Liver (tissue), 9 donors: Measurements from ENCODE around the gene SLF1. TPM values are rescaled to one million over a fixed set of nuclear protein-coding genes. Genes with fewer than 3 reads are reported as not detected.

ENCODE experiments used
- DNase-seq: peaks from one replicate; pipeline ENCODE4 v3.0.0-alpha.2; 2017; ENCODE audit warnings: low spot score
- H3K27ac ChIP-seq, 2 donors: one replicate each; pipeline ENCODE4 v1.7.0; 2013; ENCODE audit warnings: inconsistent platforms in 2 of 2, low read length in 2 of 2, control low read depth in 1 of 2, low read depth in 1 of 2, mild to moderate bottlenecking in 1 of 2
- H3K27me3 ChIP-seq, 4 donors: one replicate each; pipeline versions ENCODE4 v1.6.1 to v1.7.0; 2013; ENCODE audit warnings: low read length in 3 of 4, inconsistent platforms in 1 of 4, mild to moderate bottlenecking in 1 of 4, moderate library complexity in 1 of 4; ENCODE audit not compliant: control insufficient read depth in 4 of 4, insufficient read depth in 4 of 4
- H3K36me3 ChIP-seq, 4 donors: one replicate each; pipeline versions ENCODE4 v1.6.1 to v1.7.0; 2013; ENCODE audit warnings: low read length in 3 of 4, mild to moderate bottlenecking in 3 of 4, low read depth in 1 of 4, moderate library complexity in 1 of 4; ENCODE audit not compliant: control insufficient read depth in 4 of 4, insufficient read depth in 3 of 4
- H3K4me1 ChIP-seq, 4 donors: one replicate each; pipeline versions ENCODE4 v1.6.1 to v1.7.0; 2013; ENCODE audit warnings: low read length in 3 of 4, mild to moderate bottlenecking in 3 of 4, moderate library complexity in 1 of 4; ENCODE audit not compliant: control insufficient read depth in 4 of 4, insufficient read depth in 4 of 4
- H3K4me3 ChIP-seq, 3 donors: one replicate each; pipeline versions ENCODE4 v1.6.1 to v1.7.0; 2013; ENCODE audit warnings: low read length in 3 of 3, control low read depth in 1 of 3, low read depth in 1 of 3, mild to moderate bottlenecking in 1 of 3
- H3K9ac ChIP-seq, 2 donors: one replicate each; pipeline ENCODE4 v1.7.0; 2013; ENCODE audit warnings: low read length in 2 of 2, mild to moderate bottlenecking in 2 of 2, moderate library complexity in 2 of 2, control low read depth in 1 of 2, low read depth in 1 of 2
- H3K9me3 ChIP-seq, 4 donors: one replicate each; pipeline versions ENCODE4 v1.6.1 to v1.7.0; 2013; ENCODE audit warnings: low read length in 3 of 4; ENCODE audit not compliant: control insufficient read depth in 4 of 4
- ATF3 ChIP-seq: IDR thresholded peaks from 2 replicates; pipeline ENCODE4 v1.6.1; 2016; ENCODE audit warnings: antibody characterized with exemption
- CTCF ChIP-seq: fragments of 150-350 bp; IDR thresholded peaks from 2 replicates; pipeline ENCODE4 v1.5.1; 2017; ENCODE audit warnings: improper control_type of control experiment, low read depth, low read length; ENCODE audit not compliant: missing input control
- EGR1 ChIP-seq, 2 donors: IDR thresholded peaks; 2 replicates each; pipeline ENCODE4 v1.6.1; 2016 to 2018; ENCODE audit warnings: antibody characterized with exemption in 2 of 2, low read depth in 2 of 2
- FOXA1 ChIP-seq: IDR thresholded peaks from 2 replicates; pipeline ENCODE4 v1.6.1; 2016; ENCODE audit warnings: antibody characterized with exemption
- FOXA2 ChIP-seq: IDR thresholded peaks from 2 replicates; pipeline ENCODE4 v1.6.1; 2016; ENCODE audit warnings: antibody characterized with exemption
- GABPA ChIP-seq, 2 donors: IDR thresholded peaks in 1 of 2; conservative IDR thresholded peaks in 1 of 2; 2 replicates each; pipeline ENCODE4 v1.6.1; 2016; ENCODE audit warnings: antibody characterized with exemption in 2 of 2, mild to moderate bottlenecking in 1 of 2, moderate library complexity in 1 of 2
- HNF4A ChIP-seq, 2 donors: conservative IDR thresholded peaks; 2 replicates each; pipeline ENCODE4 v1.6.1; 2016; ENCODE audit warnings: antibody characterized with exemption in 2 of 2, mild to moderate bottlenecking in 2 of 2
- HNF4G ChIP-seq: IDR thresholded peaks from 2 replicates; pipeline ENCODE4 v1.6.1; 2016; ENCODE audit warnings: antibody characterized with exemption
- JUND ChIP-seq, 2 donors: IDR thresholded peaks; 2 replicates each; pipeline ENCODE4 v1.6.1; 2016; ENCODE audit warnings: antibody characterized with exemption in 2 of 2
- MAX ChIP-seq: IDR thresholded peaks from 2 replicates; pipeline ENCODE4 v1.6.1; 2016; ENCODE audit warnings: antibody characterized with exemption
- NR2F2 ChIP-seq: IDR thresholded peaks from 2 replicates; pipeline ENCODE4 v1.6.1; 2016; ENCODE audit warnings: antibody characterized with exemption
- RAD21 ChIP-seq, 2 donors: IDR thresholded peaks; 2 replicates each; pipeline ENCODE4 v1.6.1; 2016; ENCODE audit warnings: antibody characterized with exemption in 2 of 2, mild to moderate bottlenecking in 2 of 2
- REST ChIP-seq: IDR thresholded peaks from 2 replicates; pipeline ENCODE4 v1.6.1; 2016; ENCODE audit warnings: antibody characterized with exemption, mild to moderate bottlenecking
- RXRA ChIP-seq, 2 donors: IDR thresholded peaks; 2 replicates each; pipeline ENCODE4 v1.6.1; 2017 to 2018; ENCODE audit warnings: antibody characterized with exemption in 2 of 2, mild to moderate bottlenecking in 1 of 2
- SP1 ChIP-seq: IDR thresholded peaks from 2 replicates; pipeline ENCODE4 v1.6.1; 2018; ENCODE audit warnings: antibody characterized with exemption, mild to moderate bottlenecking
- TAF1 ChIP-seq: conservative IDR thresholded peaks from 2 replicates; pipeline ENCODE4 v1.6.1; 2016; ENCODE audit warnings: antibody characterized with exemption, mild to moderate bottlenecking
- YY1 ChIP-seq: IDR thresholded peaks from 2 replicates; pipeline ENCODE4 v1.6.1; 2016; ENCODE audit warnings: antibody characterized with exemption, mild to moderate bottlenecking
- ZBTB33 ChIP-seq: IDR thresholded peaks from 2 replicates; pipeline ENCODE4 v1.6.1; 2016; ENCODE audit warnings: antibody characterized with exemption
- whole genome bisulfite sequencing: extraction: QIAGEN DNeasy Blood & Tissue Kit; methylation state at CpG from one replicate; pipeline ENCODE4 v1.1.7; 2013; 5-methylcytosine and 5-hydroxymethylcytosine counted together
- polyA plus RNA-seq, 2 donors: library from polyadenylated mRNA; stranded (reverse) in 1 of 2; unstranded in 1 of 2; fragments of 200-250 nt in 1 of 2; fragments of >200 nt in 1 of 2; fragmentation: Nextera tagmentation in 1 of 2; extraction: Ambion mirVana in 1 of 2; gene quantifications; one replicate each; pipeline versions ENCODE4 v1.2.1 to v1.2.3, GENCODE V29; 2013 to 2015
- total RNA-seq, 2 donors: library from RNA; depleted of rRNA; stranded (reverse); fragments of >200 nt; gene quantifications; one replicate each; pipeline ENCODE4 v1.2.3, GENCODE V29; 2014
- donor health status: healthy.
- donor health status: healthy.
- donor health status: healthy.
- donor health status: healthy.
- donor health status: healthy.

Gene SLF1
- total and polyA plus RNA-seq, 4 donors = 0.63 to 6.3 (median 2.6) TPM

GRCh38 chr5:94645053-94645452 is 26.6 kb downstream of the SLF1 start:
- Histone ChIP-seq H3K27me3 (no peaks in the 10 kb centered on the region), H3K4me1 (no peaks in the 10 kb centered on the region), H3K4me3 (no peak overlapping the region), H3K36me3 (peaks cover 0 to 3% (median 1%) of the 10 kb centered on the region in 4 donors), H3K9me3 (peaks cover 0 to 2% (median 0%) of the 10 kb centered on the region in 4 donors), H3K9ac (no peak overlapping the region), H3K27ac (no peak overlapping the region)
- no peak for DNase-seq
- TF ChIP-seq REST (no peak), ATF3 (no peak), SP1 (no peak), TAF1 (no peak), JUND (IDR thresholded peaks at IDR 0.05) (no peak), FOXA2 (no peak), FOXA1 (no peak), YY1 (no peak), MAX (no peak), RAD21 (IDR thresholded peaks at IDR 0.05) (no peak), ZBTB33 (no peak), NR2F2 (no peak), HNF4G (no peak), CTCF (no peak), EGR1 (IDR thresholded peaks at IDR 0.05; ENCODE audit: low read depth in 2 of 2) (no peak), GABPA (IDR thresholded peaks at IDR 0.05 in 1 of 2, conservative IDR thresholded peaks at IDR 0.05 in 1 of 2) (no peak), HNF4A (conservative IDR thresholded peaks at IDR 0.05) (no peak)
- WGBS = over 99% methylated on average over 3 of the region's 3 CpGs

GRCh38 chr5:94646758-94647157 is 28.3 kb downstream of the SLF1 start:
- no peak overlapping the region for H3K27ac ChIP-seq
- no peaks in the 10 kb centered on the region for H3K4me1 ChIP-seq
- H3K9ac ChIP-seq = no peak overlapping the region
- no peak for DNase-seq
- no peak for TF ChIP-seq CTCF
- TF ChIP-seq NR2F2 = no peak
- TF ChIP-seq EGR1 (IDR thresholded peaks at IDR 0.05; ENCODE audit: low read depth in 2 of 2) = no peak
- TF ChIP-seq GABPA (IDR thresholded peaks at IDR 0.05 in 1 of 2, conservative IDR thresholded peaks at IDR 0.05 in 1 of 2) = no peak
- TF ChIP-seq SP1 = no peak
- no peak for TF ChIP-seq ATF3
- TF ChIP-seq JUND (IDR thresholded peaks at IDR 0.05) = no peak
- no peak for TF ChIP-seq MAX
- TF ChIP-seq YY1 = no peak
- TF ChIP-seq RXRA (IDR thresholded peaks at IDR 0.05) = no peak
- TF ChIP-seq HNF4A (conservative IDR thresholded peaks at IDR 0.05) = no peak
- TF ChIP-seq HNF4G = no peak
- no peak overlapping the region for H3K4me3 ChIP-seq
- no peaks in the 10 kb centered on the region for H3K9me3 ChIP-seq
- H3K27me3 ChIP-seq = no peaks in the 10 kb centered on the region
- peaks cover 0 to 3% (median 0%) of the 10 kb centered on the region in 4 donors for H3K36me3 ChIP-seq
